ENCODE results near the gene TCERG1. TPM values are rescaled to one million over a fixed set of nuclear protein-coding genes. Genes with fewer than 3 reads are reported as not detected.

Gene TCERG1
- total and polyA plus RNA-seq, 9 of the 15 experiments (the other 6 are each of a cell fraction or from before 2014, with no cell fraction given): 50.3 to 148 (median 119) TPM

DNA sequence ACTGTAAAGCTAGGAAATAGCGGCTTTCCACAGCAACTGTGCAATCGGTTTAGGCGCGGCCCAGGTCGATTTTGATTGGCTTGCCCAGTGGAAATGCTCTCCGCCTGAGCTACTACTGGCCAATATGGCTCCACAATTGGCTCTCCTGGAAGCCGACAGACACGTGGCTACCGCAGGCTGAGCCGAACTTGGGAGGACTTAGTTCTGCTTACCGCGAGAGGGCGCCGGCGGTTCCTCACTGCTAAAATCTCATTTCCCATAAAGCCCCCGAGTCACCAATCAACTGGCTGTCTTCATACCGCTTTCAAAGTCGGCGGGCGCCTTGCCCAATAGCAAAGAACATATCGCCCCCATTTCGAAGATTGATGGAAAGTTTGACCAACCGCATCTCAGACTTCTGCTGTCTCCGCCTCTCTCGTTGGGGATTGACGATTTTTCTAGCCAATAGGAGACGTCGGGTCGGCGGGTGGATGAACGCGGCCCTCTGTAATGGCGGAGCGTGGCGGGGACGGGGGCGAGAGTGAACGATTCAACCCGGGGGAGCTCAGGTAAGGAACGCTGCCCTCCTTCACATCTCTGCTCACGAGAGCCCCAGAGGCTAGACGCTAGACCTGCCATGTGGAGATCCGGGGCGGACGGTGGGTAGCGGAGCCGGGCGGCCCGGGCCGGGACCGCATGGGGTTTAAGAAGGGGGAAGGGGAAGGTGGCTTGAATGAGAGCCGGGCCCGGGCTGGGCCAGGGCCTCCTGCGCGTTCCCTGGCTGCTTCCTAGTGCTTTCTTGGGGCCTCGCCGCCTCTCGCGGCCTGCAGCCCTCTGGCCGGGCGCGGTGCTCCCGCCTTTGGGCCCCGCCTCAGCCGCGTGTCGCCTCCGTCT lies at the start of gene TCERG1 (continued):
- TF ChIP-seq ZFP30 (CRISPR knock-in tag; IDR thresholded peaks at IDR 0.05; ENCODE audit: borderline replicate concordance) (no peak), LCOR (CRISPR knock-in tag; IDR thresholded peaks at IDR 0.05) (peak; percentile 96), BDP1 (IDR thresholded peaks at IDR 0.05; ENCODE audit: insufficient read depth, insufficient read length) (no peak), TEAD4 (IDR thresholded peaks at IDR 0.05; ENCODE audit: low read length) (peak; percentile 47; the same call in 1 of the 2 replicates), TEAD4 (CRISPR knock-in tag; IDR thresholded peaks at IDR 0.05; ENCODE audit: borderline replicate concordance) (peak; percentile 94), ZBTB17 (CRISPR knock-in tag; IDR thresholded peaks at IDR 0.05) (peak; percentile 83; the same call in 1 of the 2 replicates), JUNB (CRISPR knock-in tag; conservative IDR thresholded peaks at IDR 0.05) (no peak), ZNF165 (CRISPR knock-in tag; IDR thresholded peaks at IDR 0.05; ENCODE audit: borderline replicate concordance) (0 out of 2 replicates have a peak, but pooled peaks have one; percentile 47), TRIM24 (IDR thresholded peaks at IDR 0.05) (peak in 1 of 2 experiments; percentile 16; a peak in 1 of 4 replicates), SLC30A9 (CRISPR knock-in tag; IDR thresholded peaks at IDR 0.05) (no peak), RBM39 (optimal IDR thresholded peaks at IDR 0.05; ENCODE audit: low read depth, low read length) (no peak), ZNF311 (CRISPR knock-in tag; IDR thresholded peaks at IDR 0.05) (peak; percentile 96), GTF2E2 (tag; IDR thresholded peaks at IDR 0.05) (peak; percentile 86), POU5F1 (IDR thresholded peaks at IDR 0.05; ENCODE audit: borderline replicate concordance, low read depth, low read length, partially characterized antibody) (no peak)
- TF ChIP-seq, protein P1, sequence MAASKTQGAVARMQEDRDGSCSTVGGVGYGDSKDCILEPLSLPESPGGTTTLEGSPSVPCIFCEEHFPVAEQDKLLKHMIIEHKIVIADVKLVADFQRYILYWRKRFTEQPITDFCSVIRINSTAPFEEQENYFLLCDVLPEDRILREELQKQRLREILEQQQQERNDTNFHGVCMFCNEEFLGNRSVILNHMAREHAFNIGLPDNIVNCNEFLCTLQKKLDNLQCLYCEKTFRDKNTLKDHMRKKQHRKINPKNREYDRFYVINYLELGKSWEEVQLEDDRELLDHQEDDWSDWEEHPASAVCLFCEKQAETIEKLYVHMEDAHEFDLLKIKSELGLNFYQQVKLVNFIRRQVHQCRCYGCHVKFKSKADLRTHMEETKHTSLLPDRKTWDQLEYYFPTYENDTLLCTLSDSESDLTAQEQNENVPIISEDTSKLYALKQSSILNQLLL (CRISPR knock-in tag; IDR thresholded peaks at IDR 0.05; ENCODE audit: borderline replicate concordance): no peak
- TF ChIP-seq, protein P2, sequence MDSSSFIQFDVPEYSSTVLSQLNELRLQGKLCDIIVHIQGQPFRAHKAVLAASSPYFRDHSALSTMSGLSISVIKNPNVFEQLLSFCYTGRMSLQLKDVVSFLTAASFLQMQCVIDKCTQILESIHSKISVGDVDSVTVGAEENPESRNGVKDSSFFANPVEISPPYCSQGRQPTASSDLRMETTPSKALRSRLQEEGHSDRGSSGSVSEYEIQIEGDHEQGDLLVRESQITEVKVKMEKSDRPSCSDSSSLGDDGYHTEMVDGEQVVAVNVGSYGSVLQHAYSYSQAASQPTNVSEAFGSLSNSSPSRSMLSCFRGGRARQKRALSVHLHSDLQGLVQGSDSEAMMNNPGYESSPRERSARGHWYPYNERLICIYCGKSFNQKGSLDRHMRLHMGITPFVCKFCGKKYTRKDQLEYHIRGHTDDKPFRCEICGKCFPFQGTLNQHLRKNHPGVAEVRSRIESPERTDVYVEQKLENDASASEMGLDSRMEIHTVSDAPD (CRISPR knock-in tag; IDR thresholded peaks at IDR 0.05): no peak
- TF ChIP-seq, protein P3, sequence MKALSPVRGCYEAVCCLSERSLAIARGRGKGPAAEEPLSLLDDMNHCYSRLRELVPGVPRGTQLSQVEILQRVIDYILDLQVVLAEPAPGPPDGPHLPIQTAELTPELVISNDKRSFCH (CRISPR knock-in tag; IDR thresholded peaks at IDR 0.05): no peak; the same call in 1 of the 2 replicates
- TF ChIP-seq, protein P3 (tag; IDR thresholded peaks at IDR 0.05): peak; percentile 97
- TF ChIP-seq, protein P4, sequence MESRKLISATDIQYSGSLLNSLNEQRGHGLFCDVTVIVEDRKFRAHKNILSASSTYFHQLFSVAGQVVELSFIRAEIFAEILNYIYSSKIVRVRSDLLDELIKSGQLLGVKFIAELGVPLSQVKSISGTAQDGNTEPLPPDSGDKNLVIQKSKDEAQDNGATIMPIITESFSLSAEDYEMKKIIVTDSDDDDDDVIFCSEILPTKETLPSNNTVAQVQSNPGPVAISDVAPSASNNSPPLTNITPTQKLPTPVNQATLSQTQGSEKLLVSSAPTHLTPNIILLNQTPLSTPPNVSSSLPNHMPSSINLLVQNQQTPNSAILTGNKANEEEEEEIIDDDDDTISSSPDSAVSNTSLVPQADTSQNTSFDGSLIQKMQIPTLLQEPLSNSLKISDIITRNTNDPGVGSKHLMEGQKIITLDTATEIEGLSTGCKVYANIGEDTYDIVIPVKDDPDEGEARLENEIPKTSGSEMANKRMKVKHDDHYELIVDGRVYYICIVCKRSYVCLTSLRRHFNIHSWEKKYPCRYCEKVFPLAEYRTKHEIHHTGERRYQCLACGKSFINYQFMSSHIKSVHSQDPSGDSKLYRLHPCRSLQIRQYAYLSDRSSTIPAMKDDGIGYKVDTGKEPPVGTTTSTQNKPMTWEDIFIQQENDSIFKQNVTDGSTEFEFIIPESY (CRISPR knock-in tag; IDR thresholded peaks at IDR 0.05): peak; percentile 98
- TF ChIP-seq, protein P5, sequence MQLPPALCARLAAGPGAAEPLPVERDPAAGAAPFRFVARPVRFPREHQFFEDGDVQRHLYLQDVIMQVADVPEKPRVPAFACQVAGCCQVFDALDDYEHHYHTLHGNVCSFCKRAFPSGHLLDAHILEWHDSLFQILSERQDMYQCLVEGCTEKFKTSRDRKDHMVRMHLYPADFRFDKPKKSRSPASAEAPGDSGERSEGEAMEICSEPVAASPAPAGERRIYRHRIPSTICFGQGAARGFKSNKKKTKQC (CRISPR knock-in tag; IDR thresholded peaks at IDR 0.05): peak; percentile 92; the same call in 1 of the 2 replicates
